GM04503 (cell line): ENCODE results near the gene DAPK1.

Source experiments
- DNase-seq: peaks from one replicate; pipeline ENCODE4 v3.0.0-alpha.2; 2012; ENCODE audit warnings: low read depth

Gene DAPK1

GRCh38 chr9:87594662-87595061 is 97.0 kb downstream of the DAPK1 start:
- DNase-seq = no peak

DNA sequence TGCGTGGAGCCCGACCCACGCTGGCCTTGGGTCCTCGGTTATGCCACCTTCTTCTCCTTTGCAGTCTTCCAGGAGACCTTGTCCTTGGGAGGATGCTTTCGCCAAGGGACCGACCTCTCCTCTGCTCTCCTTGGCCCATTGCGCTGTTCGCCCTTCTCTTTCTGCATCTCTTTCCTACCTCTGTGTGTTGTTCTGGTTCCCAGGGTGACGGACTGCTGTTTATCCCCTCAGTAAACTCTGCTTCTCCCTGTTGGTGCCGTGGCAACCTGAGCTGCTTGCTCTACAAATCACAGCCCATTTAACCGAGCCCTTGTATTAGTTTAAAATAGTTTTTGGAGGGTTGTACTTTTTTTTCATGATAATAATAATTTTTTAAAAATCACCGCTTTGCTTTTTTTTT is 97.9 kb downstream of the DAPK1 start:
- DNase-seq = no peak

DNA sequence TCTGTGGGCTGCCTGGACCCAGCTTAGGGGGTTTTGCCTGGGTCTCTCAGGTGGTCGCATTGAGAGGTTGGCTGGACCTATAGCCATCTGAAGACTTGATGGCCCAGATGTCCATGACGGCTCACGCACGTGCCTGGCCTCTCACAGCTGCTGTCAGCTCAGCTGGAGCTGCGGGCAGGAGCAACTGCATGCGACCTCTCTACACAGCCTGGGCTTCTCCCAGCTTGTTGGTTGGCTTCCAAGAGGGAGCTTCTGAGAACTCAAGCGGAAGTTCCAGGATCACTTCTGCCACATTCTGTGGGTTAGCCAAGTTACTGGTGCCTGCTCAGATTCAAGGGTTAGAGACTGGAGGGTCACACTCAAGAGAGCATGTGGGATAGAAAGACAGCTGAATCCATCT is 99.2 kb downstream of the DAPK1 start:
- no peak for DNase-seq

- DNase-seq = no peak
Observed at GRCh38 chr9:87597710-87598443, 100.2 kb downstream of the DAPK1 start.

GRCh38 chr9:87599901-87600610 is 102.4 kb downstream of the DAPK1 start:
- DNase-seq = peak; percentile 39

DNA sequence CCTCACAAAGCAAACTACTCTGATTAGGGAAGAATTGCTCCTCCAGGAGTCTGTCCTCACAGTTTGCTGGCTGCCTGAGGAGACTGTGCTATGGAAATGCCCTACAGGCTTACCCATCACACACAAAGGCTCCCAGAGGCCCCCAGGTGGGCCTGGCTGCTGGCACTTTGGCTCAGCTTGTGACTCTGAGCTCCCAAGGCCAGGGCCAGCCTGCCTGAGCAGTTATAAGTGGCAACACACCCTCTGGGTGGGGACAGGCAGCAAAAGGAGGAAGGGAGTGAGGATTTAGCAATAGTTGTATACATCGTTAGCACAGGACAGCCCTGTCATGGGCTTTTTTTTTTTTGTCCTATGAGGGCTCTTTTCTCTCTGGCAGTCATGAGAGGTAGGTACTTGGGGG is 103.5 kb downstream of the DAPK1 start:
- no peak for DNase-seq

GRCh38 chr9:87601595-87601994 is 103.9 kb downstream of the DAPK1 start:
- no peak for DNase-seq

GRCh38 chr9:87602933-87603643 is 105.4 kb downstream of the DAPK1 start:
- no peak for DNase-seq

GRCh38 chr9:87603854-87604490 is 106.3 kb downstream of the DAPK1 start:
- DNase-seq = no peak

DNA sequence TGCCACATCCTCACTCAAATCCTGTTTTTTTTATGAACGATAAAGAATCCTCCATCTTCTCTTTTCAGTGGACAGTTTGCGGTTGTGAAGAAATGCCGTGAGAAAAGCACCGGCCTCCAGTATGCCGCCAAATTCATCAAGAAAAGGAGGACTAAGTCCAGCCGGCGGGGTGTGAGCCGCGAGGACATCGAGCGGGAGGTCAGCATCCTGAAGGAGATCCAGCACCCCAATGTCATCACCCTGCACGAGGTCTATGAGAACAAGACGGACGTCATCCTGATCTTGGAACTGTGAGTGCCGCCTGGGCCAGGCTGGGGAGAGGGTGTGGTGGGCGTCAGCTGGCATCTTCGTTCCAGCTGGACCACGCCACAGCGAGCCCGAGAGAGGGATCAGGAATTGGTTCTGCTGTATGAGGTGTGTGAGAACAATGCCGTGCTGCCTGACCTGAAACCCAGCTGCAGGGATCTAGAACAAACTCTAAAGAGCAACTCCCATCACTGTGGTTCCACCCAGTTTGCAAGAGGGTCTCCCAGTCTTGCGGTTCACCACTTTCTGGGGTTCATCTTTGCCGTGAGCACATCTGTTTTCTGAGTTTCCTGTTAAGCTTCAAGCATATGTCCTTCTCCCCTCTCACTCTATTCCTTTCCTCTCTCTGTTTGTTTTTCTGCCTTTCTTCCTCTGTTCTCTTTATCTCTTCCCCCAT is 107.4 kb downstream of the DAPK1 start:
- DNase-seq = no peak

- DNase-seq = no peak
Observed at GRCh38 chr9:87605676-87606075, 108.0 kb downstream of the DAPK1 start.

GRCh38 chr9:87606841-87607521 is 109.3 kb downstream of the DAPK1 start:
- DNase-seq = peak; percentile 62

GRCh38 chr9:87607859-87608258 is 110.2 kb downstream of the DAPK1 start:
- DNase-seq = no peak

DNA sequence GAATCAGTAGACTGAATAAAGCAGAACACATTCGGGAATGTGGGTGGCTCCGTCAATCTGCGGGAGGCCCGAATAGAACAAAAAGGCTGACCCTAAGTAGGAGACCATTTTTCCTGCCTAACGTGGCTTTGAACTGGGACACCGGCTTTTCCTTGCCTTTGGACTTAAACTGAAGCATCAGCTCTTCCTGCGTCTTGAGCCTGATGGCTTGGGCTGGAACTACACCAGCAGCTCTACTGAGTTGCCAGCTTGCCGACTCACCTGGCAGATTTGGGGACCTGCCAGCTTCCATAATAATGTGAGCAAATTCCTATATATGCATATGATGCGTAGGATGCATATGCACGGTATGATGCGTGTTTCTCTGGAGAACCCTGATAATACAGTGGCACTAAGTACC is 111.3 kb downstream of the DAPK1 start:
- DNase-seq = no peak

GRCh38 chr9:87609486-87609885 is 111.8 kb downstream of the DAPK1 start:
- DNase-seq = no peak

- no peak for DNase-seq
Observed at GRCh38 chr9:87610200-87611155, 112.8 kb downstream of the DAPK1 start.

- no peak for DNase-seq
Observed at GRCh38 chr9:87611776-87612175, 114.1 kb downstream of the DAPK1 start.

DNA sequence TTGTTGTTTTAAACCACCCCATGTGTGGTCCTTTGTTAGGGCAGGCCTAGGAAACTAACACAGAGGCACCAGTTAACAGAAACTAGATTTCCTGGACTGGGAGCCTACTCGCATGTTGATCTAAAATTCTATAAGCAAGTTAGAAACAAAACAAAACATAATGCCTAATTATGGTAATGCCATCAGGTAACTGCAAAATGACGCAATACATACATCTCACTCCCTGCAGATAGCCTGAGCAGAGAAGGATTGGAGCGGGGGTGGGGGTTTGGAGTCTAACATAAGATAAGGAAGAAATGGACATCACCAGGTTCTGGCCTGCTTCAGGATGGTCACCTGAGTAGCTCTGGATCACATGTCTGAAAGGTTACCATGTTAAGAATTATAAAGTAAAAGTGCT is 114.9 kb downstream of the DAPK1 start:
- DNase-seq = no peak

DNA sequence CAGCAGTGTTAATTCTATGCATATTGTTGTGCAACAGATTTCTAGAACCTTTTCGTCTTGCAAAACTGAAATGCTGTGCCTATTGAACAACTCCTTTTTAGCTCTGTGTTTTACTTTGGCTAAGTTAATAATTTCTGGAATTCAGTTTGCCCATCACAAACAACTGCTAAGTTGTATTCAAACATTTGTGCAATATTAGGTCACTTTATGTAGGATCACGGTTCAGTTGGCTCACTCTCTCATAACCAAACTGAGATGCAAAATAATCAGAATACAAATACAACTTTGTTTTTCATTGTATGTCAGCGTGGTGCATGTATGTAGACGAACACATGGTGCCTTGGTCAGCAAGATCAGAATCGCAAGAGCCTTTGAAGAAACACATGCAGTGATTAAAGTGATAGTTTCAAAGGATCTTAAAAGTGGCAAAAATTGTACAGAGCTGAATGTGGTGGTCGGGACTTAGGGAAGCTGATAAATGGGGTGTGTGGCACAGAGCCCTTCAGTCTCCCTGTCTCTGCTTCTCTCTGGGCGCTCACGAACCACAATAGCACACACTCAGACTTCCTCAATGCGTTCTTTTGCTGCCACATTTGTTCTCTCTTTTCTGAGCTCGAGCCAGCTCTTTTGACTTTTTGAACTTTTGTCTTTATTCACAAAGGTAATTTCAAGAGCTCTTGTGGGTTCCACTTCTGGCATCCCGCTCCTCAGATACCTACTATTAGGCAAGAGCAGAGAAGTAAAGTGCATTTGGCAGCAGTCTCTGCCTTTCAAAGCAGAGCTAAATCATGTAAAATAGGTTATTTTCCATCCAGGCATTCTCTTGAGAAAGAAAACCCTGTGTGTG is 115.8 kb downstream of the DAPK1 start:
- DNase-seq = no peak
